K562 treated with DMSO at 1 percent for 12 hours (cell line): ENCODE data around the gene TXNIP. TPM values are rescaled to one million over a fixed set of nuclear protein-coding genes. Genes with fewer than 3 reads are reported as not detected.

ENCODE experiments used
- total RNA-seq: library from RNA; unstranded; fragments of 300-600 nt; gene quantifications from 2 replicates; pipeline ENCODE4 v1.2.3, GENCODE V29; 2022; ENCODE audit not compliant: insufficient read depth

TXNIP gene
- 231 and 482 TPM in 2 replicates for total RNA-seq

DNA sequence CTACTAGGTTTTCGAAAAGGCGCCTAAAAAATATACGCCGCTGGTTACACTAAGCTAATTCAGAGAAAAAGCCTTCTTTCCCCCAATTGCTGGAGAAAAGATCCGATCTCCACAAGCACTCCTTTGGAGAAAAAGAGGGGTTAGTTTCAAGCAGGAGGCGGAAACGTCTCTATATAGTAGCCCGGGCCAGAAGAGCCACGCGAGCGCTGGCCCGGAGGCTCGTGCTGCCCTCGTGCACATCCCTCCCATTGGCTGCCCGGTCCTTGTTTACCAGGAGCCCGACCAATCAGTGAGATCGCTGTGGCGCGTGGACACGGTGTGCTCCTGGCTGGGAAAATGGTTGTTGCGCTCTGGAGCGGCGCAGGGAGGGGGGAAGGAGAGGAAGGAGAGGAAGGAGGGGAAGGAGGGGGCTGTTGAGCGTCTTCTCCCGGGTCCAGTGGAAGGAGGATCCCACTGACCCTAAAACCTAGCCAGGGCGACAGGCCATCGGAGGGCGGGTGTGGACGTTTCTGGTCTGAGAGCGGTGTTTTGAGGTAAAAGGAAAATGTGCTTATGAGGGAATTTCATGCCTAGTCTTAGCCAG lies at the start of gene TXNIP:
TSS of gene TXNIP (minus strand) at position 147 of the 583 bp plus-strand sequence. CDS start 313 bp downstream, outside the sequence.

GRCh38 chr1:146021622-146022402 lies 25.4 kb upstream of the TXNIP start, which contains the start of gene HJV:
Gene HJV, minus strand, starts transcription at chr1:146021735. Its CDS starts 1,504 bp downstream, at chr1:146020231.

DNA sequence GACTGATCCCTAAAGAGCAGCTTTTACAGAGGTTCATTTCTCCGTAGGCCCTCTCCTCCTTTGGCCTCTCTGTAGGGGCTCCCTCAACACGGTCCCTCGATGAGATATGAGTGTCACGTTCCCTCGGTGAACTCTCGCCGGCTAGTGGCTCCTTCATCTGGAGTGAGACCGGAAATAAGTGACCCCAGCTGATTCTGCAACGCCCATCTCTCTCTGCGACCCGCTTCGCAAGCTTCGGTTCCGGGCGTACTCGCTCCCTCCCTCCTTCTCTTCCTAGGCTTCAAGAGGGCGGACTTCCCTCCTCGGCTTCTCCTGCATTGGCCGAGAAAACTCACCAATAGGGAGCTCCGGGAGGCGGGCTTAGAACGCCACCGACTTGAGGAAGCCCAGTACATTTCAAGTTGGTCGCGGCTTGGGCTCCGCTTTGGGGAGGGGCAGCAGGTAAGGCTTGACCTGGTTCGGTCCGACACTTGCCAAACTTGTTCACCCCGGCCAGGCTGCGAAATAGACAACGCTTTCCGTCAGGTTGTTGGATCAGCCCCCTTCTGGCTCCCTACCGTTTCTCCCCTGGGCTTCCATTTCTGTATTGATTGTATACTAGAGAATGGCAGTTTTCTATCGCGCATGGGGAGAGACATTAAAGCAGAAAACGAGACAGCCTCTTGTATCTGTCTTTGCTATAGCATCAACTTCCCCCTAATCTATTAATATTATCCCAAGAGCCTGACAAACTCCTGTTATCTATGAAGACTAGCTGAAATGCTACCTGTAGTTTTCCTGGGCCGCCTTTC lies 31.9 kb downstream of the TXNIP start, which contains the start of the genes ANKRD34A and POLR3GL:
TSS of gene ANKRD34A (minus strand) at position 248 of the 791 bp plus-strand sequence. CDS start 2,816 bp downstream, outside the sequence.
TSS of gene POLR3GL (plus strand) at position 363 of the 791 bp plus-strand sequence. CDS start 10,176 bp downstream, outside the sequence.

GRCh38 chr1:145957443-145958319 lies 38.7 kb downstream of the TXNIP start, which contains the start of gene LIX1L:
Gene LIX1L, minus strand, starts transcription at chr1:145958017. Its CDS starts 90 bp downstream, at chr1:145957927.

Other genes starting within 250 kb of the TXNIP start
- 3.3 and 9.2 TPM in 2 replicates for gene RNF115, start 172.5 kb downstream of the TXNIP start, total RNA-seq
- 27.2 and 52.7 TPM in 2 replicates for gene POLR3C, start 172.4 kb downstream of the TXNIP start, total RNA-seq
- 6.2 and 8.6 TPM in 2 replicates for gene NUDT17, start 150.9 kb downstream of the TXNIP start, total RNA-seq
- 11.1 and 30.5 TPM in 2 replicates for gene PIAS3, start 137.5 kb downstream of the TXNIP start, total RNA-seq
- 0.19 TPM in 1 of 2 replicates, not detected in the other for gene ANKRD35, start 110.7 kb downstream of the TXNIP start, total RNA-seq
- 0.41 TPM in 1 of 2 replicates, not detected in the other for gene ITGA10, start 86.5 kb downstream of the TXNIP start, total RNA-seq
- 20.9 and 30.3 TPM in 2 replicates for gene PEX11B, start 77.9 kb downstream of the TXNIP start, total RNA-seq
- 153 and 174 TPM in 2 replicates for gene RBM8A, start 69.1 kb downstream of the TXNIP start, total RNA-seq
- 8.0 and 18.3 TPM in 2 replicates for gene LIX1L, start 38.6 kb downstream of the TXNIP start, total RNA-seq
- gene ANKRD34A, start 32.0 kb downstream of the TXNIP start, total RNA-seq: 1.3 and 2.6 TPM in 2 replicates
- gene POLR3GL, start 31.9 kb downstream of the TXNIP start, total RNA-seq: 55.4 and 58.3 TPM in 2 replicates
- gene HJV, start 25.2 kb upstream of the TXNIP start, total RNA-seq: 1.4 and 4.7 TPM in 2 replicates
- gene NBPF10, start 148.2 kb upstream of the TXNIP start, total RNA-seq: 0.44 and 1.2 TPM in 2 replicates
- gene NOTCH2NLA, start 232.4 kb upstream of the TXNIP start, total RNA-seq: 12.3 and 14.2 TPM in 2 replicates